Heart right ventricle (tissue), 16 donors: ENCODE results near the gene DLGAP1. TPM values are rescaled to one million over a fixed set of nuclear protein-coding genes. Genes with fewer than 3 reads are reported as not detected.

Source experiments
- ATAC-seq, 8 donors: fragments of 200-7000 bp; cut with Tn5 transposase; one replicate each; pipeline ENCODE4 v1.9.1; 2020; ENCODE audit warnings: mild to moderate bottlenecking in 8 of 8, moderate library complexity in 8 of 8, moderate number of reproducible peaks in 1 of 8
- DNase-seq, 2 donors: peaks; one replicate each; pipeline ENCODE4 v3.0.0-alpha.2; 2020
- H3K27ac ChIP-seq, 10 donors: fragments of 200-600 bp; sonication (generic) in 2 of 10; one replicate each; pipeline versions ENCODE4 v1.5.0 to v1.8.0; 2020 to 2022; ENCODE audit warnings: mild to moderate bottlenecking in 3 of 10
- H3K27me3 ChIP-seq, 7 donors: fragments of 200-600 bp; one replicate each; pipeline ENCODE4 v1.8.0; 2021 to 2022; ENCODE audit warnings: mild to moderate bottlenecking in 2 of 7
- H3K36me3 ChIP-seq, 9 donors: fragments of 200-600 bp; sonication (generic) in 1 of 9; one replicate each; pipeline versions ENCODE4 v1.5.0 to v1.8.0; 2020 to 2022; ENCODE audit warnings: mild to moderate bottlenecking in 2 of 9
- H3K4me1 ChIP-seq, 9 donors: fragments of 200-600 bp; sonication (generic) in 1 of 9; one replicate each; pipeline versions ENCODE4 v1.5.0 to v1.8.0; 2020 to 2022; ENCODE audit warnings: mild to moderate bottlenecking in 4 of 9
- H3K4me3 ChIP-seq, 10 donors: fragments of 200-600 bp; sonication (generic) in 2 of 10; one replicate each; pipeline versions ENCODE4 v1.5.0 to v1.8.0; 2020 to 2022; ENCODE audit warnings: mild to moderate bottlenecking in 7 of 10, moderate library complexity in 2 of 10
- H3K9me3 ChIP-seq, 11 donors: fragments of 200-600 bp in 10 of 11; sonication (generic) in 2 of 11; one replicate each; pipeline versions ENCODE4 v1.5.0 to v1.8.0; 2013 to 2022; ENCODE audit warnings: mild to moderate bottlenecking in 2 of 11, control low read depth in 1 of 11, moderate library complexity in 1 of 11
- WGBS, 2 donors: extraction: QIAGEN DNeasy Blood & Tissue Kit; methylation state at CpG; one replicate each; pipeline ENCODE4 v1.1.7; 2013; ENCODE audit warnings: inconsistent platforms in 1 of 2; 5-methylcytosine and 5-hydroxymethylcytosine counted together
- intact Hi-C, 10 donors: fragments of 100-400 bp; cut with DNase I; formaldehyde crosslinking; loops; one replicate each; pipeline versions ENCODE4 v1.11.1 to v1.14.2; 2022
- polyA plus RNA-seq, 2 donors: library from polyadenylated mRNA; stranded (reverse); fragments of 200-250 nt; gene quantifications; one replicate each; pipeline ENCODE4 v1.2.3, GENCODE V29; 2013
- total RNA-seq, 10 donors: library from RNA; stranded (reverse); fragmentation: NEBNext Ultra II Directional in 3 of 10; extraction: Animal tissue kit (Norgen Biotek cat#: 25700) in 3 of 10; gene quantifications; one replicate each; pipeline versions ENCODE4 v1.2.1 to v1.2.4, GENCODE V29; 2021 to 2023
- TF ChIP-seq, protein P1 (sequence below), 9 donors: fragments of 200-600 bp; sonication (generic) in 2 of 9; IDR thresholded peaks; one replicate each; pipeline versions ENCODE4 v1.5.0 to v1.8.0; 2021 to 2022; ENCODE audit warnings: antibody characterized with exemption in 9 of 9, mild to moderate bottlenecking in 5 of 9, moderate library complexity in 1 of 9
- donor health status: Arrhythmogenic right ventricular cardiomyopathy.
- donor health status: ischemic (EF 13 %, LVEDD 7.1; RV severe dilation, severe dysfunction).
- donor health status: healthy with polysubstance abuse.
- donor health status: DM: no; HTN: yes; CAD: no.
- donor health status: DM: no; HTN: no; CAD: no.
- donor health status: ischemic (EF 25% LVEDD 6.9; RV normal size, moderate dysfunction).
- donor health status: ischemic (EF 25% LVEDD 5.7; RV mildly dilated, moderate dysfunction).
- donor health status: healthy.
- donor health status: DM: yes; HTN: yes; CAD: no.
- donor health status: Ischemic cardiomyopathy.
- donor health status: ischemic (EF 35%, LVEDD 5.7; RV mildly dilated, moderate dysfunction).
- donor health status: nonischemic (EF 11% LVEDD 7.7; RV severe dilation, severe dysfunction).
- donor health status: DM: yes; HTN: yes; CAD: no.
- donor health status: PGD.
- donor health status: ischemic (EF 29% LVEDD 5.4; RV normal size, mild dysfunction).
- donor health status: nonischemic (EF 23%, LVEDD 6.1; RV moderate dilation, normal function).

Gene DLGAP1
- total and polyA plus RNA-seq, 12 donors: 0.07 to 7.2 (median 1.0) TPM; not detected in 2

- no peaks in the 10 kb centered on the region for H3K36me3 ChIP-seq
- no peak overlapping the region for H3K4me3 ChIP-seq
- no peak overlapping the region for H3K27ac ChIP-seq
- WGBS, 2 donors: 82 to 83% methylated on average over 6 of the region's 6 CpGs
- TF ChIP-seq, protein P1, sequence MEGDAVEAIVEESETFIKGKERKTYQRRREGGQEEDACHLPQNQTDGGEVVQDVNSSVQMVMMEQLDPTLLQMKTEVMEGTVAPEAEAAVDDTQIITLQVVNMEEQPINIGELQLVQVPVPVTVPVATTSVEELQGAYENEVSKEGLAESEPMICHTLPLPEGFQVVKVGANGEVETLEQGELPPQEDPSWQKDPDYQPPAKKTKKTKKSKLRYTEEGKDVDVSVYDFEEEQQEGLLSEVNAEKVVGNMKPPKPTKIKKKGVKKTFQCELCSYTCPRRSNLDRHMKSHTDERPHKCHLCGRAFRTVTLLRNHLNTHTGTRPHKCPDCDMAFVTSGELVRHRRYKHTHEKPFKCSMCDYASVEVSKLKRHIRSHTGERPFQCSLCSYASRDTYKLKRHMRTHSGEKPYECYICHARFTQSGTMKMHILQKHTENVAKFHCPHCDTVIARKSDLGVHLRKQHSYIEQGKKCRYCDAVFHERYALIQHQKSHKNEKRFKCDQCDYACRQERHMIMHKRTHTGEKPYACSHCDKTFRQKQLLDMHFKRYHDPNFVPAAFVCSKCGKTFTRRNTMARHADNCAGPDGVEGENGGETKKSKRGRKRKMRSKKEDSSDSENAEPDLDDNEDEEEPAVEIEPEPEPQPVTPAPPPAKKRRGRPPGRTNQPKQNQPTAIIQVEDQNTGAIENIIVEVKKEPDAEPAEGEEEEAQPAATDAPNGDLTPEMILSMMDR (IDR thresholded peaks at IDR 0.05): no peak
- ATAC-seq (no peak), DNase-seq (no peak)
- H3K9me3 ChIP-seq: no peaks in the 10 kb centered on the region
- no peaks in the 10 kb centered on the region for H3K27me3 ChIP-seq
- intact Hi-C loops: loop anchor here in 1 of 10 donors (10.0 kb wide), 1 partner anchor 191 kb away; no protein-coding TSS in a partner anchor
- peaks cover 0 to 13% (median 0%) of the 10 kb centered on the region in 9 donors for H3K4me1 ChIP-seq
Observed at GRCh38 chr18:3793545-3793944, 661.6 kb downstream of the DLGAP1 start.

- no peaks in the 10 kb centered on the region for H3K27me3 ChIP-seq
- peaks cover 0 to 13% (median 0%) of the 10 kb centered on the region in 9 donors for H3K4me1 ChIP-seq
- DNase-seq: no peak
- no peak overlapping the region for H3K4me3 ChIP-seq
- H3K9me3 ChIP-seq: no peaks in the 10 kb centered on the region
- WGBS, 2 donors: 89% methylated on average over 5 of the region's 5 CpGs
- intact Hi-C loops: loop anchor here in 1 of 10 donors (10.0 kb wide), 1 partner anchor 192 kb away; no protein-coding TSS in a partner anchor
- no peak for ATAC-seq
- H3K27ac ChIP-seq: no peak overlapping the region
- H3K36me3 ChIP-seq: no peaks in the 10 kb centered on the region
- TF ChIP-seq, protein P1 (IDR thresholded peaks at IDR 0.05): no peak
Observed at GRCh38 chr18:3793111-3793510, 662.0 kb downstream of the DLGAP1 start.

- 88 to 94% methylated on average over 9 of the region's 9 CpGs for WGBS, 2 donors
Observed at GRCh38 chr18:3792711-3793110, 662.4 kb downstream of the DLGAP1 start.

DNA sequence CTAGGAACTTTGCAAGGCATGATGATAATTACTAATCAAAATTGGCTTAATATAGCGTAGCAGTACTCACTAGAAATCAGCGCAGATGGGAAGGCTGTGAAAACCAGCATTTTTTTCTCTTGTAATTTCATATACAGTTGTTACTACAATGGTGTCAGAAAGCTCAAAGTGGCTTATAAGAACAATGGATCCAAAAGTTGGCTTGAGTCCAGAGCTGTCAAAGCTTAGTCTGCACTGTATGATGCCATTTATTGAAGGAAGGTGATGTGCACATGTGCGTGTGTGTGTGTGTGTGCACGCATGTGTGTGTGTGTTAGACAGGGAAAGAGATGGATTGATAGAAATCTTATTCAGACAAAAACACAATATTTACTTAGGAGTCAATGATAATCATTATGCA lies 663.9 kb downstream of the DLGAP1 start:
- Histone ChIP-seq H3K9me3 (no peaks in the 10 kb centered on the region), H3K27me3 (no peaks in the 10 kb centered on the region), H3K36me3 (no peaks in the 10 kb centered on the region), H3K4me3 (no peak overlapping the region), H3K4me1 (peaks cover 0 to 13% (median 0%) of the 10 kb centered on the region in 9 donors), H3K27ac (no peak overlapping the region)
- DNase-seq (no peak), ATAC-seq (no peak)
- TF ChIP-seq, protein P1 (IDR thresholded peaks at IDR 0.05): no peak
- 60 to 75% methylated on average over 4 of the region's 4 CpGs for WGBS, 2 donors
- intact Hi-C loops: loop anchor here in 1 of 10 donors (10.0 kb wide), 1 partner anchor 194 kb away; no protein-coding TSS in a partner anchor

More at GRCh38 chr18:3792711-3793110, 662.4 kb downstream of the DLGAP1 start:
- DNase-seq (no peak), ATAC-seq (no peak)
- Histone ChIP-seq H3K27ac (no peak overlapping the region), H3K4me3 (no peak overlapping the region), H3K4me1 (peaks cover 0 to 13% (median 0%) of the 10 kb centered on the region in 9 donors), H3K36me3 (no peaks in the 10 kb centered on the region), H3K27me3 (no peaks in the 10 kb centered on the region), H3K9me3 (no peaks in the 10 kb centered on the region)
- intact Hi-C loops: loop anchor here in 1 of 10 donors (10.0 kb wide), 1 partner anchor 192 kb away; no protein-coding TSS in a partner anchor
- TF ChIP-seq, protein P1 (IDR thresholded peaks at IDR 0.05): no peak
